GM08714 (cell line): ENCODE data around the gene ORC5.

ENCODE experiments used
- H3K4me3 ChIP-seq: fragments of 200-500 bp; sonication (Bioruptor generic); 2 replicates; pipeline ENCODE4 v1.5.1; 2014; ENCODE audit warnings: mild to moderate bottlenecking, low read length, inconsistent platforms
- ZNF274 ChIP-seq: IDR thresholded peaks from 2 replicates; pipeline ENCODE4 v1.6.1; 2012; ENCODE audit warnings: mild to moderate bottlenecking, low read depth, low read length

The ORC5 gene

DNA sequence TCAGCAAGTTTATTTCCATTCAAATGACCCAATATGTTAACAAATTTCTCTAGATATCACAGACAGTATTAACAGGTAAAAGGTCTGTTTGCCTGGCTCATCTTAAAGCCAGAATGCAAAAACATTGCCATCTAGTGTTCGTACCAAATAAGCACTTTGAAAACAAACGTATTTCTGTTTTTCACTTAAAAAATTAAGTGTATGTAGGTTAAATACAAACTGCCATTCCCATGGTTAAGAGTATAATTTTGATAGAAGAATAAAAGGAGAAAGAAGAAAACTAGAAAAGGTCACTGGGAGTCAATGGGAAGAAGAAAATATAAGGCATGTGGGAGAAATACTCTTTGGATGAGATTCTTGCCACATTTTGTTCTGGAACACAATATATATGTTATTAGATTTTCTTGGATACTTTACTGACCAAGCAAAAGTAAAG lies 51.0 kb downstream of the ORC5 start:
- H3K4me3 ChIP-seq = no peak overlapping the region
- no peak for TF ChIP-seq ZNF274

DNA sequence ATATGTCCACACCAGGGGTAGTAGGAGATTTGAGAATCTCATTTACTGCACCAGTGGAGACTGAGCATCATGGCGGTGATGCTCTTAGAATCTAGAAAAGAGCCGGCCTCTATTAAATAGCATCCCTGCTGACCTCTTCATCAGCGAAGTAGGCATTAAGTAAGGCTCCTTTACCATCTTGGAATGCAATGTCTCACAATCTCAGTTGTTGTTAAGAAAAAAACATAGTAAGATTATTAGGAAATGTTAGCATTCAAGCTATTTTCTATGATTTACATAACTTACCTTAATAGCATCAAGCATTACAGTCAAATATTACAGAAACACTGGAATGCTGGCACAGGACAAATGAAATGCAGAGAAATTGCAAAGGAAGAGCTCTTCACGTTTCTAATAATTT lies 54.5 kb downstream of the ORC5 start:
- H3K4me3 ChIP-seq = no peak overlapping the region
- TF ChIP-seq ZNF274 = no peak

DNA sequence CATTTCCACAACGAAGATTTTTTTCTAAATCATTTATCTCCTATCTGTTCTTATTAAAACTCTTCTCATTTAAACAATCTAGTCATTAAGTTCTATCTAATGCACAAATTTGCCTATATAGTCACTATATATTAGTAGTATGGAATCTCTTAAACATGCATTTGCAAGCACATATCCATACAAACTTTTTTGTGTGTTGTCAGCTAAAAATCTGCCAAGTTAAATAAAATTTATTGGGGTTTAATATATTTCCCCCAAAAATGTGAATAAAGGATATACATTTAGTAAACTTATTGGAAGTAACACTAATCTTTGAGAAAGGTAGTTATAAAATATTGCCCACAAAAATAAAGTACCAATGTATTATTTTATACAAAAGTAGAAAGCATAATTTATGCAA lies 55.3 kb downstream of the ORC5 start:
- no peak overlapping the region for H3K4me3 ChIP-seq
- no peak for TF ChIP-seq ZNF274

DNA sequence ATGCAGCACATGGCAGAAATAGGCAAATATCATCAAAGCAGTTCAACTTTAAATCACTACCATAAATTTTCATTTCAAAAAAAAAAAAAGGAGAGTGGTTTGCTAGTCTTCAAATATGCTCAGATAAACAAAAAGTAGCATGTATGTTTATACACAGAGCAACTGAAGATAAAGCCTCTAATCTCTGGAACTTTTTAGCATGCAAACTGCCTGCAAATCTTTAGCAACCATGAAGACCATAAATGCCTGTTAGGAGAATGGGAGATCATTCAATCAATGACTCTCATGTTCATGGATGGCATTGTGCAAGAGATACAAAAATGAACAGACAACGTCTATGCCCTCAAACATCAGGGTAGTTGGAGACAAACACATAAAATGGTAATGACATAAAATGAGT lies 57.3 kb downstream of the ORC5 start:
- no peak for TF ChIP-seq ZNF274
- H3K4me3 ChIP-seq = no peak overlapping the region

DNA sequence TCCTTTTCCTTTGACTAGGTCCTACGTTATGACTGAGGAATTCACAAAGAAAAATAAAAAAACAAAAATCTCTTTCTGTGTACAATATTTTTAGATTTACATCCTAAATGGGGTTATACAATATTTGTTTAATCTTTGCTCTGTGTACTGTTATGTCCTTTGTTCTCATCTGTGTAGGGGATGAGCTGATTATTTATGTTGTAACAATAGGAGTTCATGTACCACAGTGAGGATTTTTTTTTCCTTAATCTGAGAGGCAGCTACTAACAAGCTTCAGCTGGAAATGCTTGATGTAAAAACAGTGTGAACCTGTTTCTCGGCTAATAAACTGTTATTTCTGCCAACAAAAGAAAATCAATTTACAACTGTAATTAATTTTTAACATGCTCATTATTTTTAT lies 58.0 kb downstream of the ORC5 start:
- no peak for TF ChIP-seq ZNF274
- no peak overlapping the region for H3K4me3 ChIP-seq

DNA sequence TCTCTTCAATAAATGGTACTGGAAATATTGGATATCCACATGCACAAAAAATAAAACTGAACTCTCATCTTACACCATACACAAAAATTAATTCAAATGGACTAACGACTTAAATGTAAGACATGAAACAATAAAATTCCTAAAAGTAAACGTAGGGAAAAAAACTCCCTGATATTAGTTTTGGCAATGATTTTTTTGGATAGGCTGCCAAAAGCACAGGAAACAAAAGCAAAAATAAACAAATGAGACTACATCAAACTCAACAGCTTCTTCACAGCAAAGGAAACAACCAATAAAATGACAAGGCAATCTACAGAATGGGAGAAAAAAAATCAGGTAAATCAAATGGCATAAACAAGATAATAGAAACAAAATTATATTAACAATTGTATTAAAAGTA lies 65.7 kb downstream of the ORC5 start:
- H3K4me3 ChIP-seq = no peak overlapping the region
- TF ChIP-seq ZNF274 = no peak

DNA sequence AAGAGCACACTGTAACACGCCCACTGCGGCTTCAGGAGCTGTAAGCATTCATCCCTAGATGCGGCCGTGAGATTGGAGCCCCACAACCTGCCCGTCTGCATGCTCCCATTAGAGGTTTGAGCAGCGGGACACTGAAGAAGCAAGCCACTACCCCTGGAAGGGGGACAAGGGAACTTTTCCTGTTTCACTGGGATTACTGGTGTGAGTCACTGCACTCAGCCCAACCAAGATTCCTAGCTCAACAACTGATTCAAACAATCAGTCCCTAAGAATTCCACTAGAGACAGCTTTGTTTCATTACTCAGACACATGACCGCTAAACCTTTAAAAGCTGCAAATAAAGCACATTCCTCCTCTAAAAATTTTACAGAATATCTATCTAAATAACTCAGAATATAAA lies 69.8 kb downstream of the ORC5 start:
- no peak overlapping the region for H3K4me3 ChIP-seq
- no peak for TF ChIP-seq ZNF274

DNA sequence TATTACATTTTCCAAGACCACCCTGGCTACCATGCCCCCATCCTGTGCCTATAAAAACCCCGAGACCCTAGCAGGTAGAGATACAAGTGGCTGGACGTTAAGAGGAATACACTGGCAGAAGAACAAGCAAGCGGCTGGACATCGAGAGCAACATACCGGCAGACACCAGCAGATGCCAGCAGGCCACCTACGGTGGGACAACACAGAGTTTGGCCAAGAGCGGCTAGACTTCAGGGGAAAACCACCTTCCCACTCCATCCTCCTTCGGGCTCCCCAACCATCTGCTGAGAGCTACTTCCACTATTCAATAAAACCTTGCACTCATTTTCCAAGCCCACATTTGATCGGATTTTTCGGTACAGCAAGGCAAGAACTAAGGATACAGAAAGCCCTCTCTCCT lies 70.3 kb downstream of the ORC5 start:
- TF ChIP-seq ZNF274 = no peak
- H3K4me3 ChIP-seq = no peak overlapping the region

DNA sequence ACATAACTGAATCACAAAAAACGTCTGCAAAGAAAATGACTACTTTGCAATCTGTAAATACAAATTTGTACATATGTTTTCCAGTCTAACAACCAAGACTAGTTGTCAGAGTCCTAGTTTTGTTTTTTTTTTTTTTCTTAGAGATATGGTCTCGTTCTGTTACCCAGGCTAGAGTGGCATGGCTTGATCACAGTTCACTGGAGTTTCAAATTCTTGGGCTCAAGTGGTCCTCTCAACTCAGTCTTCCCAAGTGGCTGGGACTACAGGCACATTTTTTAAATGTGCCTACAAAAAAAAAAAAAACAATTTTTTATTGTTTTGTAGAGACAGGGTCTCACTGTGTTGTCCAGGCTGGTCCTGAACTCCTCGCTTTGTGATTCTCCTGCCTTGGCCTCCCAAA lies 70.8 kb downstream of the ORC5 start:
- TF ChIP-seq ZNF274 = no peak
- H3K4me3 ChIP-seq = no peak overlapping the region

DNA sequence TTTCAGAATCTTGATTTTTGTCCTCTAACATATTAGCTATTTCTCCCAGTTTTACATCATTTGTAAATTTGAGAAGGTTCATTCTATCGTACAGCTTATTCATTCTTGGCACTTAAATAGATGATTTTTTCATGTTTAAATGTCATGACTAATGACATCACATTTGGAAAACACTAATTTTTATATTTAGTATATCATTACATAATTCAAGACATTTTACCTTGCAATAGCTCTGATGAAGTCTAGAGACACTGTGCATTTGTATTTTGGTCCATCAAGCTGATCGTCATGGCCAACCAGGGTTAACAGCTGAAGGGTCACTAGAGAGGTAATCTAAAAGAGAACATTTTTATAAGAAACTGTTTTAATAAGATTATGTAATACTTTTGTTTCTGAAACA lies 71.3 kb downstream of the ORC5 start:
- no peak overlapping the region for H3K4me3 ChIP-seq
- TF ChIP-seq ZNF274 = no peak

DNA sequence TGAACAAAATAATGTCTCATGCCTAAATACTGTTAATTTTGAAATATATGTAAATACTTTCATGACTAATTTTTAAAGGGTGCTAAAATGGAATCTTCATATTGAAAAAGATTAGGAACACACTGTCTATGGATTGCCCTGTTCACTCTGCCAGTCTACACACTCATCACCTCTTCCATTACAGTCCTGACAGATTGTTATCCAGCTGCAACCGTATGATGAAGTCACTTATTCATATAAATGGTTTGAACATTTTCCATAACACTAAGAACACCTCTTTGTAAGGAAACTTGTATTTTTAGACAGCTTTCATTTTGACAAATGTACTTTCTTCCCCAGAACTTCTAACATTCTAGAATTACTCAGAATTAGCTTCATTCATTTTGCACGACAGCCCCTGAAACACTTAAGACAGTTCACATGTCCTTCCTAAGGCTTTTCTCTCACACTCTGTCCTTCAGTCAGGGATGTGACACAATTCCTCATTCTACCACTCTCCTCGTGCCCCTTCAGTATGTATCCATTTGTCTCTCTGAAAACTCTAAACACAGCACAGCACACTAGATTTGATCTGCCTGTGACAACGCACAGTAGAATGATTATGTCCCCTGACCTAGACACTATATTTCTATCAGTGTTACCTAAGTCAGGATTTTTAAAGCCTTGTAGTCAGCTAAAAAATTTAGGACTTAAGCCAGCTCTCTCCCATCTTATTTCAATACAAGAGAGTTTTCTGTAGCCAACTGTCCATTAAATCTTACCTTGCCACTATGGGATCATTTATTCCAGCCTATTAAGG lies 71.9 kb downstream of the ORC5 start:
- no peak overlapping the region for H3K4me3 ChIP-seq
- no peak for TF ChIP-seq ZNF274

DNA sequence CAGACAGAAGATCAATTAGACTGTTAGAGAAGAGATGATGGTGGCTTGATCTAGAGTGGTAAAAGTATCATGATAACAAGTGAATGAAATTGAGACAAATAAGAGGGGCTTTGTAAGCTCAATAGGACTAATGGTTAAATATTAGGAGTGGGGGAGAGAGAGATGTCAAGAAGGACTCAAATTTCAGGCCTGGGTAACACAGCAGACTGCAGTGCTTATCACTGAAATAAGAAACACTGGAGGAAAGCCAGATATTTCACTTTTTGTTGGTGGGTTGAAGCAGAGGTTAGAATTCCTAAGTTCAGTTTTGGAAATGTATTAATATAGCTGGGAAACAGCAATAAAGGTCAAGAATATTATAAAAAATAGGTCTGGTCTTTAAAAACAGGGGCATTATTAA lies 74.6 kb downstream of the ORC5 start:
- TF ChIP-seq ZNF274 = no peak
- H3K4me3 ChIP-seq = no peak overlapping the region

DNA sequence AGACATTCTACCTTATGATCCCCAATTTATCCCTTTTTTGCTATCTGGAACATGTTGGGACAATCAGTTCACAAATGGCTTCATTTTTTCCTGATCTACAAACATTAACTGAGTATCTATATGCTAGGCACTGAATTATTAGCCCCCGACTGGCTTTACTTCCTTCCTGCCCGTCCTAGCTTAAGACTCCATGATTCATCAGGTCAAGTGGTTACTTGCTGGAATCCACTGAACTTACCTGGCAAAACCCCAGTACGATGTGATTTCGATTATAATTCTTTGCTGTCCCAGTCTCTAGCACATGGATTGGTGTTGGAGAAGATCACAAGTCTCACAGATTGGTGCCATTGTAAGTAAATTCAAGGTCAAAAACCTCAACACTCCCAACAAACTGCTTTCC lies 77.1 kb downstream of the ORC5 start:
- TF ChIP-seq ZNF274 = no peak
- H3K4me3 ChIP-seq = no peak overlapping the region

DNA sequence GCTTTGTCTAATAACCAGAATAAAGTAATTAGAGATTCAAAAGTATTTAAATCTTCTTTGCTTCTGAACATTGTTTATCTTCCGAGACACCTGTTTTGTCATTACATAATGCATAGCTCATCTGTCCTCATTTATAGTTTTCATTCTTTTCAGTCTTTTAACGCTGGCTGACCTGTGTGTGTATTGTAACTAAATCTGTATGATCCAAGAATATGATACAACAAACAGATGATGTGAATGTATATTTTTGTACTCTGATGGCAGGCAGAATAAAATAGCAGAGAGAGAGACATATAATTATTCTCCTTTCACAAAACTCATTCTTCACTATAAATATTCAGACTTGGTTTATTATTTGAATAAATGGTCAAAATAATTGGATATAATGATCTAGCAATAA lies 80.6 kb downstream of the ORC5 start:
- no peak for TF ChIP-seq ZNF274
- H3K4me3 ChIP-seq = no peak overlapping the region

DNA sequence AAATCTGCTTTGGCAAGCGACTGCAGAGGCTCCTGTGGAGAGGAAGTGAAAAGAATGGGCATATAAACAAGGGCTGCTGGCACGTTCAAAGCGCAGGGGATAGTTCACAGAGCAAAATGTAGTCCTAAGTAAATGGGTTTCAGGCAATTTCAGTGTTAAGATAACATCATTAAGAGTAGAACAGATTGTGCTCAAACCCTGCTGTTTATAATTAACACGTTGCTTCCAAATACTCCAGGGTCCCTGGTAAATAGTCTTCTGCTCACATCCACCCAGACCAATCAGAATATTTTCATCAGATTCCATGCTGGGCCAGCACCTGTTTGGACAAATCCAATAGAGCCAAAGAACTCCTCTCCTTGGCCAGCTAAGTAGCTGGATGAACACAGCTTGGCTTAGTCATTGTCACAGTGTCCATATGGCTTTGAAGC lies 81.4 kb downstream of the ORC5 start:
- no peak overlapping the region for H3K4me3 ChIP-seq
- TF ChIP-seq ZNF274 = no peak
